ENCODE results near the gene TRAF3IP1. TPM values are rescaled to one million over a fixed set of nuclear protein-coding genes. Genes with fewer than 3 reads are reported as not detected.

The TRAF3IP1 gene
- total and polyA plus RNA-seq, 5 donors, result 6.3 to 19.9 (median 16.9) TPM

DNA sequence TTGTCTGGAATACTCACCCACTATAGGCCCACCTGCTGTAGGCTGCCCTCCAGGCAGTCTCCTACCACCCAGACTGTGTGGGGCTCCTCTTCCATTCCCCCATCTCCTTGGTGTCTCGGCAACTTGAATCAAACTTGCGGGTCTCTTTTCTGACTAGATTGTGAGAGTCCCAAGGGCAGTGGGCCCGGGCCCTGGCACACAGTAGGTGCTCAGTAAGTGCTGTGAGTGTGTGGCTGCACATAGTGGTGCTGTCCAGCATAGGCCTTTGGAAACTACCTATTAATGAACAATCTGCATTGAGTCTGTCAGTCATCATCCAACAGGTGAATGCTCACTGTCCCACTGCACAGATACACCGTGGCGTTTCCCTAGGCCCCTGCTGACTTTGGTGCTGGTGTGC lies 62.8 kb downstream of the TRAF3IP1 start:
- DNase-seq (no peak), ATAC-seq (no peak)
- no peaks in the 10 kb centered on the region for H3K27me3 ChIP-seq (ENCODE audit: control insufficient read depth, insufficient read depth)
- H3K4me3 ChIP-seq (ENCODE audit: low read length), result no peak overlapping the region
- no peaks in the 10 kb centered on the region for H3K9me3 ChIP-seq (ENCODE audit: control insufficient read depth, low read length)
- H3K27ac ChIP-seq (ENCODE audit: low read length), result no peak overlapping the region
- 96% methylated on average over 5 of the region's 5 CpGs for WGBS
- H3K4me1 ChIP-seq (ENCODE audit: control insufficient read depth, insufficient read depth, low read length), result no peaks in the 10 kb centered on the region
- intact Hi-C loops (cut with DNase I), result no loop called here

DNA sequence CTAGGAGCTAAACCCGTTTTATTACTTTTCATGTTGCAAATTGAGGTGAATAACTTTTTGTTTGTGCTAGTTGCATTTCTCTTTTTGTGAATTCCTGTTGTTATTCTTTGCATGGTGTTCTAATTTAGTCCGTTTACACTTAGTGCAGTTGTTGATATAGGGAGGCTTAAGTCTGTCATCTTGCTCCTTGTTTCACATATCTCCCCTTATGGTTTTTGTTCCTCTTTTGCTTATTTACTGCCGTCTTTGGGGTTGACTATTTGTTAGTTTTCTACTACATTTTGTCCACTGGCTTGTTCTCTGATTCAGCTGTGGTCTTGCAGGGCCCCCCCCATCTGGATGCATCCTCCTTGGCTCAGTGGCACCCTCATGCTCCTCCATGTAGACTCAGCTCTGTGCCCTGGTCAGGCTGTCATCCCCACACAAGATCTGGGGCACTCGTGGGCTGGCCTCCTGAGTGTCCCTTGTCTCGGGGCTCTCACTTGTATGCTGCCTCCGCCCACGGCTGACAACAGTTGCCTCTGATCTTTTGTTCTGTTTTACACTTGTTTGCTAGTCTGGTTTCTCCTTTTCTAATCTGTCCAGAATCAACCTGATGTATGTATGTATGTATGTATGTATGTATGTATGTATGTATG lies 63.5 kb downstream of the TRAF3IP1 start:
- no peaks in the 10 kb centered on the region for H3K9me3 ChIP-seq (ENCODE audit: control insufficient read depth, low read length)
- H3K27ac ChIP-seq (ENCODE audit: low read length), result no peak overlapping the region
- intact Hi-C loops (cut with DNase I), result no loop called here
- DNase-seq, result no peak
- ATAC-seq, result no peak
- H3K27me3 ChIP-seq (ENCODE audit: control insufficient read depth, insufficient read depth), result no peaks in the 10 kb centered on the region
- no peaks in the 10 kb centered on the region for H3K4me1 ChIP-seq (ENCODE audit: control insufficient read depth, insufficient read depth, low read length)
- no peak overlapping the region for H3K4me3 ChIP-seq (ENCODE audit: low read length)
- 95% methylated on average over 7 of the region's 7 CpGs for whole genome bisulfite sequencing

DNA sequence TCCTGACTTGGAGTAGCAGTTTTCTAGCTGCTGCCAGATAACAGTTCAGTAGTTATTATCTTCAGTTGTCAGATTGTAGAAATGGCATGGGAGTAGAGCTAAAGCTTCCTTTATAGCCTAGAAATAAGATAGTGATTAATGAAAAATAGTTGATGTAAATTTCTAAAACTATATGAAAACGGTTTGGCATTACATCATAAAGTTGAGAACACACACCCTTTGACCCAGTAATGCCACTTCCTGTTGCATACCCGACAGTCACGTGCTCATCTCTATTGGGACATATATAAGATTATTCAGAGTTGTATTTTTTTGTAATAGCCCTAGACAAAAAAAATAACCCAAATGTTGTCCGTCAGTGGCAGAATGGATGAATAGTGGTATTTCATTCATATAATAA lies 67.0 kb downstream of the TRAF3IP1 start:
- WGBS, result 43% methylated on average over 4 of the region's 4 CpGs
- Histone ChIP-seq H3K27me3 (ENCODE audit: control insufficient read depth, insufficient read depth) (no peaks in the 10 kb centered on the region), H3K9me3 (ENCODE audit: control insufficient read depth, low read length) (no peaks in the 10 kb centered on the region), H3K27ac (ENCODE audit: low read length) (no peak overlapping the region), H3K4me1 (ENCODE audit: control insufficient read depth, insufficient read depth, low read length) (peaks cover 2% of the 10 kb centered on the region), H3K4me3 (ENCODE audit: low read length) (no peak overlapping the region)
- DNase-seq (no peak), ATAC-seq (no peak)
- intact Hi-C loops (cut with DNase I), result no loop called here

DNA sequence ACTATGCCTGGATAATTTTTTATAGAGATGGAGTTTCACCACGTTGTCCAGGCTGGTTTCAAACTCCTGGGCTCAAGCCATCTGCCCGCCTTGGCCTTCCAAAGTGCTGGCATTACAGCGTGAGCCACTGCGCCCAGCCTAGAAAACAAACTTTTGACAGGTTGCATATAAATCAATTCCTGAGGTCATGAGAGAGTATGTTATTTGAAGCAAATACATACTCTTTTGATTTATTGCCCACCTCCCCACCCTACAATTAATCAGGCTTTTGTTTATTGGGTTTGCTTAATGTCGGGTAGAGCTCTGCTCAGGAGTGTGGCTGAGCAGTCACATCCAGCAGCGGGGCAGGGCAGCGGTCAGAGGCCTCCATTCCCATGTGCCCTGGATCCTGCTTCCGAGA lies 68.5 kb downstream of the TRAF3IP1 start:
- intact Hi-C loops (cut with DNase I), result no loop called here
- Histone ChIP-seq H3K27ac (ENCODE audit: low read length) (no peak overlapping the region), H3K4me1 (ENCODE audit: control insufficient read depth, insufficient read depth, low read length) (peaks cover 2% of the 10 kb centered on the region), H3K27me3 (ENCODE audit: control insufficient read depth, insufficient read depth) (no peaks in the 10 kb centered on the region), H3K9me3 (ENCODE audit: control insufficient read depth, low read length) (no peaks in the 10 kb centered on the region), H3K4me3 (ENCODE audit: low read length) (no peak overlapping the region)
- ATAC-seq (no peak), DNase-seq (no peak)
- 89% methylated on average over 8 of the region's 8 CpGs for WGBS

DNA sequence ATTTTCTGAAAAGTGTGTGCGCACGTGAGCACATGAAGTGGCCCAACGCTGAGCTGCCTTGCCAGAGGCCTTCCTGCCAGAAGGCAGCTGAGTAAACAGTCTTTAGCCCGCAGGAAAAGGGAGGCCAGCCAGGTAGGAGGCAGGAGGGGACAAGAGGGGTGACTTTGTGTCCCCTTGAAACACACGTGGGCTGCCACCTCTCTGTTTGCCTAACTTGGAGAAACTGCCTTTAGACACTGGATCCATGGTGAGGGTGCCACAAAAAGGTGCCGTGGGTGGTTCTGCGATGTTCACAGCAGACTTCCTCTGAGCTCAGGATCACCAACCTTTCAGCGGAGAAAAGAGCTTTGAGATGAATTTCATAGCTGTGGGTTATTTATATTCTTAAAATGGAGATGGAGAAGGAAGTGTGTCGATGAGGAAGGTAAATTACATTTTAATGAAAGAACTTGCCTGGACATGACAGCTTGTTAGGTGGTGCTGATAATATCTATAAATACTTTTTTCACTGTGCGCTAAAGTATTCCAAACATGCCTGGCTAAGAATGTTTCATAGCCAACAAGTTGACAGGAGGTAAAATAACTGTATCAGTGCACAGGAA lies 69.8 kb downstream of the TRAF3IP1 start:
- WGBS, result 65% methylated on average over 10 of the region's 10 CpGs
- no peak for DNase-seq
- intact Hi-C loops (cut with DNase I), result no loop called here
- Histone ChIP-seq H3K4me1 (ENCODE audit: control insufficient read depth, insufficient read depth, low read length) (peaks cover 2% of the 10 kb centered on the region), H3K27me3 (ENCODE audit: control insufficient read depth, insufficient read depth) (no peaks in the 10 kb centered on the region), H3K27ac (ENCODE audit: low read length) (peak overlapping the region; percentile 98), H3K4me3 (ENCODE audit: low read length) (no peak overlapping the region), H3K9me3 (ENCODE audit: control insufficient read depth, low read length) (no peaks in the 10 kb centered on the region)
- peak; percentile 49 to 61 for ATAC-seq

DNA sequence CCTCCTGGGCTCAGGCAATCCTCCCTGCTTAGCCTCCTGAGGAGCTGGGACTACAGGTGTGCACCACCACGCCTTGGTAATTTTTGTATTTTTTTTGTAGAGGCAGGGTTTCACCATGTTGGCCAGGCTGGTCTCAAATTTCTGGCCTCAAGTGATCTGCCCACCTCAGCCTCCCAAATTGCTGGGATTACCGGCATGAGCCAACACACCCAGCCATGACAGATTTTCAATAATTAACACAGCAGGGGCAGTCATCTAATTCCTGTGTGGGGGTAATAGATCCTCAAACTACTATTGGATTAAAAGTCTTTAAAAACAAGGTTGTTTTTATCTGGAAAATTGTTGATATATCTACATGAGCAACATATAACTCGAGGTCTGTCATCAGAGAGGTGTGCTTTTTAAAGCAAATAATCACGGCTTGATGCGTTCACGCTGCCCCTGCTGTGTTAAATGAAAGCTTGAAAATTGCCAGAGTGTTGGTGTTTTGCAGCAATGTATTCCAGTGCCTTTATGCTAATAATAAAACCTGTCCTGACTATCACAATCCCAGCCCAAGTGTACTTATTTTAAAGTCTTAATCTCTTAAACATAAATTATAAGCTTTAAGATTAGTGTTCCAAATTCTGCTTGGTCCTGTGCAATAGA lies 70.8 kb downstream of the TRAF3IP1 start:
- peaks cover 2% of the 10 kb centered on the region for H3K4me1 ChIP-seq (ENCODE audit: control insufficient read depth, insufficient read depth, low read length)
- H3K4me3 ChIP-seq (ENCODE audit: low read length), result no peak overlapping the region
- peak overlapping the region; percentile 94 for H3K27ac ChIP-seq (ENCODE audit: low read length)
- 83% methylated on average over 6 of the region's 6 CpGs for WGBS
- no peaks in the 10 kb centered on the region for H3K27me3 ChIP-seq (ENCODE audit: control insufficient read depth, insufficient read depth)
- ATAC-seq (no peak), DNase-seq (no peak)
- intact Hi-C loops (cut with DNase I), result no loop called here
- no peaks in the 10 kb centered on the region for H3K9me3 ChIP-seq (ENCODE audit: control insufficient read depth, low read length)

DNA sequence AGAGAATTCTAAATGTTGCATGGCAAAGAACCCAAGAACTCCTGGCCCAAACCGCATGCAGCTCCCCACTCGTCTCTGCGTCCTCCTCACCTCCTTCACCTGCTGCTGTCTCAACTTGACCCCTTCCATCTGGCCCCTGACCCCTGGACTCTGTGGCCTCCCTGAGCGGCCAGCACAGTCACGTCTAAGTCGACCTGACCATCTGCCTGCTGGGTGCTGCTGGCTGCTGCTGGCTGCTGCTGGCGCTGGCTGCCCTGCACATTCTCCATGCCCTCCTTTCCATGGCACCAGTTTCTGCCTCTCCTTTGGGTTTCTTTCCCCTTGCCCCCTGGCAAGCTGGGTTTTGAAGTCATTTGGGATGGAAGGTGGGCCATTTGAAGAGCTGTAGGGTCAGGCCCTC lies 76.3 kb downstream of the TRAF3IP1 start:
- Histone ChIP-seq H3K27ac (ENCODE audit: low read length) (no peak overlapping the region), H3K27me3 (ENCODE audit: control insufficient read depth, insufficient read depth) (no peaks in the 10 kb centered on the region), H3K4me3 (ENCODE audit: low read length) (no peak overlapping the region), H3K9me3 (ENCODE audit: control insufficient read depth, low read length) (no peaks in the 10 kb centered on the region), H3K4me1 (ENCODE audit: control insufficient read depth, insufficient read depth, low read length) (no peaks in the 10 kb centered on the region)
- ATAC-seq (no peak), DNase-seq (no peak)
- intact Hi-C loops (cut with DNase I), result no loop called here
- 95% methylated on average over 7 of the region's 7 CpGs for WGBS

DNA sequence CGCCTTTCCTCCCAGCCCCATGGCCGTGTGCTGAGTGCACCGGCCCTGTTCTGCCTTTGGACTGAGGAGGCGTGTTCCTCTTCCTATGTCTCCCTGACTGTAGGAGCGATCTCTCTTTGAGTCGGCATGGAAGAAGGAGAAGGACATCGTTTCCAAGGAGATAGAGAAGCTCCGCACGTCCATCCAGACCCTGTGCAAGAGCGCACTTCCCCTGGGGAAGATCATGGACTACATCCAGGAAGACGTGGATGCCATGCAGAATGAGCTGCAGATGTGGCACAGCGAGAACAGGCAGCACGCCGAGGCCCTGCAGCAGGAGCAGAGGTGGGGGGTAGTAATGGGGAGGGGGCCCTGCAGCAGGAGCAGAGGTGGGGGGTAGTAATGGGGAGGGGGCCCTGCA lies 77.0 kb downstream of the TRAF3IP1 start:
- 90% methylated on average over 14 of the region's 14 CpGs for WGBS
- H3K27me3 ChIP-seq (ENCODE audit: control insufficient read depth, insufficient read depth), result no peaks in the 10 kb centered on the region
- no peak overlapping the region for H3K27ac ChIP-seq (ENCODE audit: low read length)
- DNase-seq (no peak), ATAC-seq (no peak)
- H3K9me3 ChIP-seq (ENCODE audit: control insufficient read depth, low read length), result no peaks in the 10 kb centered on the region
- no peak overlapping the region for H3K4me3 ChIP-seq (ENCODE audit: low read length)
- no peaks in the 10 kb centered on the region for H3K4me1 ChIP-seq (ENCODE audit: control insufficient read depth, insufficient read depth, low read length)
- intact Hi-C loops (cut with DNase I), result no loop called here

DNA sequence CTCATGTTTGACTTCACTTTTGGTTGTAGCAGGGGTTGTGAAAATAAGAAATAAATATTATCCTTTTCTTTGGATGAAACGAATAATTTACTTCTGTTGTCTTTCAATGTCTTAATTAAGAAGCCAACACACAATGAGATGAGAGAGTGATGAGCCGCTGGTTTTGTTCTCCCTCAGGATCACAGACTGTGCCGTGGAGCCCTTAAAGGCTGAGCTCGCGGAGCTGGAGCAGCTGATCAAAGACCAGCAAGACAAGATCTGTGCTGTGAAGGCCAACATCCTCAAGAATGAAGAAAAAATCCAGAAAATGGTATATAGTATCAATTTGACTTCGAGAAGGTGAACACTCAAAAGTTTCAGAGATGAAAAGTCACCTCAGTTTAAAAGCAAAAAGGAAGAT lies 78.3 kb downstream of the TRAF3IP1 start:
- intact Hi-C loops (cut with DNase I), result no loop called here

DNA sequence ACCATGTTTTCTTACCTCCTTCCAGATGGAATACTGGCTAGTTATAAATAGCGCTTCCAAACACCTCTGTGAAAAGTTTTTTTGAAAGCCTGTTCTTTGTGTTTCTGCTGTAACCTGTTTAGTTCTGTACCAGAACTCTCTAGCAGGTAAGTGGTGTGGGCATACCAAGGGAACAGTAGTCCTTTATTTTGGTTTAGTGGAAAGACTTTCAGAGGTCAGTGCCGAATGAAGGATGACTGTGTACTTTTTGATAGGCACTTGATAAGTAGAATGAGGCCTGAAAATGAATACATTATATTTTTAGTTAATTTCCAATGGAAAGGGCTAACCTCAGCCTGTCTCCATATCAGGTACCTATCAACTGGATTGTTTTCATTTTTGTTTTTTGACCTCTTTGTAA lies 78.8 kb downstream of the TRAF3IP1 start:
- ATAC-seq (no peak), DNase-seq (no peak)
- H3K4me3 ChIP-seq (ENCODE audit: low read length), result no peak overlapping the region
- H3K4me1 ChIP-seq (ENCODE audit: control insufficient read depth, insufficient read depth, low read length), result no peaks in the 10 kb centered on the region
- WGBS, result 83% methylated on average over 2 of the region's 2 CpGs
- no peaks in the 10 kb centered on the region for H3K9me3 ChIP-seq (ENCODE audit: control insufficient read depth, low read length)
- no peak overlapping the region for H3K27ac ChIP-seq (ENCODE audit: low read length)
- H3K27me3 ChIP-seq (ENCODE audit: control insufficient read depth, insufficient read depth), result no peaks in the 10 kb centered on the region
- intact Hi-C loops (cut with DNase I), result no loop called here

More for the DNA sequence above, 78.3 kb downstream of the TRAF3IP1 start:
- ATAC-seq, result no peak
- WGBS, result 88% methylated on average over 6 of the region's 6 CpGs
- no peaks in the 10 kb centered on the region for H3K27me3 ChIP-seq (ENCODE audit: control insufficient read depth, insufficient read depth)
- no peak overlapping the region for H3K27ac ChIP-seq (ENCODE audit: low read length)
- DNase-seq, result no peak
- H3K4me3 ChIP-seq (ENCODE audit: low read length), result no peak overlapping the region
- no peaks in the 10 kb centered on the region for H3K4me1 ChIP-seq (ENCODE audit: control insufficient read depth, insufficient read depth, low read length)
- no peaks in the 10 kb centered on the region for H3K9me3 ChIP-seq (ENCODE audit: control insufficient read depth, low read length)

DNA sequence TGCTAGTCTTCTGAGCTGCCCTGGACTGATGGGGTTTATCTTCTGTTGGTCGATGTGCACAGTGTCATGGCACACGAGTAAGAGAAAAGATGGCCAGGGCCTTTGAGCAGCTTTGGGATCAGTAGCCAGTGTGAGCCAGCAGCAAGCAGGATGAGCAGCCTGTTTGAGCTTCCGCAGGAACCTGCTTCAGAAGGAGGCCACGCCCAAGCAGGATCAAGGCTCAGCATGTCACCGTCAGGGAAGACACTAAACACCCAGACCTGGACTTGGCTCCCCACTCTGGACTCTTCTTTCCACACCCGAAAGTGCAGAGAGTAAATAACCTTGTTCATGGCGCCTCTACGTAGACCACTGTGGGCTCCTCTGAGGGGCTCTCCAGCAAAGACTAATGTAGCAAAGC lies 81.2 kb downstream of the TRAF3IP1 start:
- Histone ChIP-seq H3K27ac (ENCODE audit: low read length) (no peak overlapping the region), H3K9me3 (ENCODE audit: control insufficient read depth, low read length) (no peaks in the 10 kb centered on the region), H3K4me3 (ENCODE audit: low read length) (no peak overlapping the region), H3K4me1 (ENCODE audit: control insufficient read depth, insufficient read depth, low read length) (no peaks in the 10 kb centered on the region), H3K27me3 (ENCODE audit: control insufficient read depth, insufficient read depth) (no peaks in the 10 kb centered on the region)
- no peak for DNase-seq
- 94% methylated on average over 8 of the region's 8 CpGs for WGBS
- no peak for ATAC-seq
- intact Hi-C loops (cut with DNase I), result no loop called here

Data from right cardiac atrium (tissue), 5 donors.